Adrenal gland (tissue), 5 donors: ENCODE measurements around the gene FMN1.

ENCODE experiments used
- CTCF ChIP-seq, 6 experiments: fragments of 450-650 bp in 4 of 6; fragments of 200-600 bp in 2 of 6; sonication (generic) in 1 of 6; IDR thresholded peaks; 1 replicate in 5 of 6; 2 replicates in 1 of 6; pipeline versions ENCODE4 v1.5.1 to v1.8.0; 2016 to 2021; ENCODE audit warnings: antibody characterized with exemption in 6 of 6, mild to moderate bottlenecking in 2 of 6, moderate library complexity in 1 of 6
- POLR2A ChIP-seq, 2 donors: fragments of 450-650 bp; IDR thresholded peaks; one replicate each; pipeline ENCODE4 v1.6.1; 2017; ENCODE audit warnings: antibody characterized with exemption in 2 of 2, mild to moderate bottlenecking in 2 of 2, moderate library complexity in 1 of 2
- donor health status: DM: no; HTN: no; CAD: no.

GRCh38 chr15:33194237-33194636 is 277 bp downstream of the FMN1 start:
- TF ChIP-seq CTCF (IDR thresholded peaks at IDR 0.05) (no peak), POLR2A (IDR thresholded peaks at IDR 0.05) (no peak)
